Activated naive CD4-positive, alpha-beta T cell treated with anti-CD3 and anti-CD28 coated beads for 36 hours (primary cell): ENCODE data around the gene ARSJ. TPM values are rescaled to one million over a fixed set of nuclear protein-coding genes. Genes with fewer than 3 reads are reported as not detected.
"Not testable (repeated sequence)": the region's sequence is repeated elsewhere in the genome, so short reads cannot be mapped to it uniquely, and the experiment has no call there.

ENCODE experiments used
- CTCF ChIA-PET: fragments of 350-600 bp; sonication (Branson Sonifier 250); formaldehyde crosslinking; loops from one replicate; lab custom pipeline; 2021; ENCODE audit warnings: antibody characterized with exemption; lab: Charles Lee
- DNase-seq: peaks from one replicate; pipeline ENCODE4 v3.0.0-alpha.2; 2020
- H3K27ac Mint-ChIP-seq: one replicate; pipeline ENCODE4 v1.8.0; 2021; ENCODE audit warnings: mild to moderate bottlenecking, mixed read lengths
- H3K27me3 Mint-ChIP-seq: one replicate; pipeline ENCODE4 v1.8.0; 2021; ENCODE audit warnings: low read depth, mixed read lengths
- H3K36me3 Mint-ChIP-seq: one replicate; pipeline ENCODE4 v1.8.0; 2021; ENCODE audit warnings: low read depth, mixed read lengths
- H3K4me1 Mint-ChIP-seq: one replicate; pipeline ENCODE4 v1.8.0; 2021; ENCODE audit warnings: low read depth, mixed read lengths
- H3K4me3 Mint-ChIP-seq: one replicate; pipeline ENCODE4 v1.8.0; 2021; ENCODE audit warnings: mild to moderate bottlenecking, moderate library complexity, mixed read lengths
- H3K9me3 Mint-ChIP-seq: one replicate; pipeline ENCODE4 v1.8.0; 2021; ENCODE audit warnings: mixed read lengths
- intact Hi-C: fragments of 100-400 bp; cut with micrococcal nuclease; formaldehyde crosslinking; loops from one replicate; pipeline ENCODE4 v1.15.1; 2023
- total RNA-seq, 2 experiments: library from RNA; stranded (reverse); gene quantifications; one replicate each; pipeline ENCODE4 v1.2.3, GENCODE V29; 2021

The ARSJ gene
- total RNA-seq, 2 experiments from 2014 or later, result 0.05 to 0.10 TPM

DNA sequence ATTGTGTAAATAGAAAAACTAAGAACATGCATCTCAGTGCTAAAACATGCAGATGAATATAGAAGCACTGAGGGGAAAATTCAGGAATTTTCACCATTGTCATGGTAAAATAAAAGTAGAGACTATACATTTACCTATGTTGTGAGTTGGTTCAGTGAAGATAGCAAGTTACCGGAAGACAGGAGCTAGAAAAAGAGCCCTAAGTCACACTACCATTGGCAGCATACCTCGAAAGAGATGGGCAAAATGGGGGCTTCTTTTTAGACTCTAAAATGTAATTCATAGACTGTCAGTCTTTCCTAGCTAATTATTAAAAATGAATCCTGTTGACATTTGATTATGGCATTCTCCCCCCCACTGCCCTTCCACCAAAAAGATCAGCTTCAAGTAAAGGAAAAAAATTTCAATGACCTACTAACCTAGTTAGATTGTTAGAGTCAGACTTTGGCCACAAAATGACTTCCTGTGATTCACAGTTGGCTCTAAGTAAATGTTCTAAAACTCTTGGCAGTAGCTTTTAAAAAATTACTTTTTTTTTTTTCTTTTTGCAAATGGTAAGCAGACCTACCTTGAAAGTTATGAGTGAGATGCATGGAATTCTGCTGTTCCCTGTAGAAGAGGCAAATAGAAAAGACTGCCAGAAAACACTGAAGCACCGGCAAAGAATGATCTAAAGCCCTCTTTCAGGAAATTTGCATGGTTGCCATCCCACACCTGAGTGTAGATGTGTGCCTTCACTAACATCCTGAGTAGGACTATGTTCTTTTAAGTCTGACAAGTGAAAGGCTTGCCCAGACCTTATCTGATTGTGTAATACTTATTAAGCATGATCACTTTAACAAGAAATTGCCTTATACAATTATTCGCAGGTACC, 26.4 kb upstream of the ARSJ start:
- H3K4me3 Mint-ChIP-seq, result no peak overlapping the region
- H3K27ac Mint-ChIP-seq, result no peak overlapping the region
- no peaks in the 10 kb centered on the region for H3K36me3 Mint-ChIP-seq
- intact Hi-C loops, result no loop called here
- no peaks in the 10 kb centered on the region for H3K27me3 Mint-ChIP-seq
- no peak for DNase-seq
- CTCF ChIA-PET, result interaction anchor here (0.6 kb wide), 1 partner anchor 59 kb away, joined by 4 read pairs; no protein-coding TSS in a partner anchor
- H3K9me3 Mint-ChIP-seq, result peaks cover under 1% of the 10 kb centered on the region
- H3K4me1 Mint-ChIP-seq, result peaks cover 9% of the 10 kb centered on the region

DNA sequence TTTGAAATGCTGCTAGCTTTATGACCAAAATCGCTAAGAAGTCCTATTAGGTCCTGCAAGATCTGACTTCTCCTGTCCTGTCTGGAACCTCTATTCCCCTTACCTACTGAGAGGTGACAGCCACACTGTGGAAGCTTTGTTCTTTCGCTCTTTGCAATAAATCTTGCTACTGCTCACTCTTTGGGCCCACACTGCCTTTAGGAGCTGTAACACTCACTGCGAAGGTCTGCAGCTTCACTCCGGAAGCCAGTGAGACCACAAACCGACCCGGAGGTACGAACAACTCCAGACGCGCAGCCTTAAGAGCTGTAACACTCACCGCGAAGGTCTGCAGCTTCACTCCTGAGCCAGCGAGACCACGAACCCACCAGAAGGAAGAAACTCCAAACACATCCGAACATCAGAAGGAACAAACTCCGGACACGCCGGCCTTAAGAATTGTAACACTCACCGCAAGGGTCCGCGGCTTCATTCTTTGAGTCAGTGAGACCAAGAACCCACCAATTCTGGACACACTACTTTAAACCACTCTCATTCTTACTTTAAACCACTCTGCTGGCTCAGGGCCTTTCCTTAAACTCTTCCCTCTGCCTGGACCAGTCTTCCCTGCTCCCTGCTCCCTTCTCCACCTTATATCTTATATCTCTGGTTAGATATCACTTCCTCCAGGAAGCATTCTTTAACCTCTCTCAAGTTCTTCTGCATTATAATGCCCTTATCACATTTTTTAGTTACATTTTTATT, 25.2 kb upstream of the ARSJ start:
- H3K4me3 Mint-ChIP-seq, result peak overlapping the region; percentile 35
- H3K9me3 Mint-ChIP-seq, intact Hi-C loops, H3K27me3 Mint-ChIP-seq, H3K27ac Mint-ChIP-seq, CTCF ChIA-PET, H3K36me3 Mint-ChIP-seq, H3K4me1 Mint-ChIP-seq: not testable (repeated sequence)
- DNase-seq, result peak; percentile 10

DNA sequence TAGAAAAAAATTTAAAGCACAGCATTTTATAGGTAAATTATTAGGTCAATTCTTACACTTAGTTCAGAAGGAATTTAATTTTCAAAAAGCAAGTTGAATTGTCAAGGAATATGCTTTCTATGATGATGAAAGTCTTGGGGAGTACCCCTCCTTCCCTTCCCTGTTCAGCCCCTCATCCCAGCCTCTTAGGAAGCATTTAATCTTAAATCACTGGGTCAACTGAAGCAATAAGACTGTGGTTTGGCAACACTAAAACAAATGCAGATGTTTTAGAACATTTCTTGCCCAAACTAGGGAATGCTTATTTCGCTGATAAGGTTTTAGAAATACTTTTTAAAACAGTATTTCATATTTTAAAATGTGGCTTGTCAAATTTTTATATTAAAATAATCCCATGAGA, 19.1 kb upstream of the ARSJ start:
- CTCF ChIA-PET, result no interaction called here
- Mint-ChIP-seq H3K9me3 (no peaks in the 10 kb centered on the region), H3K4me3 (no peak overlapping the region), H3K27me3 (no peaks in the 10 kb centered on the region), H3K4me1 (peaks cover 4% of the 10 kb centered on the region), H3K27ac (no peak overlapping the region), H3K36me3 (no peaks in the 10 kb centered on the region)
- DNase-seq, result no peak
- intact Hi-C loops, result no loop called here

DNA sequence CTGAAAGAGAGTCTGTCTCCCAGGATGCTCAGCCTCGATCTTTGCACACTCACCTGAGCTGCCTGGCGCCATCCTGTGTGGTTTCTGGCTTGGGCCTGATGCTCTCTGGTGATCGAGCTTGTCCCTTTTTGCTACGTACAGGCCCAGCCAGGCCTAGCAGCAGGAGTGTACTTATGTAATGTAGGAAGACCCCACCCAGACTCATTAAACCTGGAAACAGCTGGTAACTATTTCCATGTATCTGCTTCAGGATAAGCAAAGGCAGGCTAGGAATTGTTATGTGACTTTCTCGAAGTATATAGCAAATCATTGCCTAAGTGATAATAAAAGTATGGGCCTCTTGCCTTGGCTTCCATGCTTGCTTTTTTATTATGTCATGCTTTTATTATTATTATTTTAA, 18.6 kb upstream of the ARSJ start:
- Mint-ChIP-seq H3K36me3 (no peaks in the 10 kb centered on the region), H3K27me3 (no peaks in the 10 kb centered on the region), H3K27ac (no peak overlapping the region), H3K4me1 (peaks cover 7% of the 10 kb centered on the region), H3K9me3 (no peaks in the 10 kb centered on the region), H3K4me3 (no peak overlapping the region)
- intact Hi-C loops, result no loop called here
- no peak for DNase-seq
- CTCF ChIA-PET, result no interaction called here

DNA sequence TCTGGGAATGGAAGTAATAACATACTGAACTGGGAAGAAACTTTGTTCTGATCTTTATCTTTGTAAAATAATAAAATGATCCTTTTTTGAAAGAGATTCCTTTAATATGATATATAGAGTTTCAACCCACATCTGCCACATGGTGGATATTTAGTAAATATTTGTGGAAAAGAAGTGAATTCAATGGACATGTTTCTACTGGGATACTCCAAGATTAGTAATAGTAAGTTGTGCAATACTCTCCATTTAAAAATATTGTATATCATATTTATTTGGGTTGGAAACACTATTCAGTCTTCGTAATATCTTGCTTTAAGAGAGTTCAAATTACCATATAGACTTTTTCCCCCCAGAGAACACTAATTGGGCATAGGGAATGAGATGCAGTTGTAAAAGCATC, 17.8 kb upstream of the ARSJ start:
- H3K4me1 Mint-ChIP-seq, result peaks cover 7% of the 10 kb centered on the region
- no peak overlapping the region for H3K27ac Mint-ChIP-seq
- H3K9me3 Mint-ChIP-seq, result no peaks in the 10 kb centered on the region
- H3K4me3 Mint-ChIP-seq, result no peak overlapping the region
- intact Hi-C loops, result no loop called here
- no peak for DNase-seq
- no peaks in the 10 kb centered on the region for H3K36me3 Mint-ChIP-seq
- H3K27me3 Mint-ChIP-seq, result no peaks in the 10 kb centered on the region
- CTCF ChIA-PET, result no interaction called here

DNA sequence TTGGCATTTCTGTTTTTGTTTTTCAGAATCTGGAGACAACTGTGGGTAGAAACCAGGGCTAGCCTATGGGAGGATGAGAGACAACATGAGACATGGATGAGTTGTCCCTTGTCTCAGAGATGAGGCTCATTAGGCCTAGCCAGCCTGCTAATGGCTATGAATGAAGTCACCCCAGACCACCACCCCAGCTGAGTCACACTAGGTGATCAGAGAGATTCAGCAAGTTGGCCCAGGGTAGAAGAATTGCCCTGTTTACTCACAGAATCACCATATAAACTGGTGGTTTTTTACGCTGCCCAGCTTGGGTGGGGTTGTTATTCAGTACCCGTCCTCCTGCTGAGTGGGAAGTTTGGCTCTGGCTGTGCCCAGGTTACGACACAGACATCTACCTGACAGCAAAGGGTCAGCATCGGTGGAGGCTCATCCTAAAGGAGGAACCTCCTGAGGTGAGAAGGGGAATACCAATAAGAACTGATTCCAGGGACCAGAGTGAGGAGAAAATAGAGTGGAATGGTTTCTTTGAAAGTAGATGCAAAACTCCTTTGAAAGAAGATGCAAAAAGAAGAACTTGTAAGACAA, 17.2 kb upstream of the ARSJ start:
- intact Hi-C loops, result no loop called here
- Mint-ChIP-seq H3K36me3 (no peaks in the 10 kb centered on the region), H3K4me1 (peaks cover 7% of the 10 kb centered on the region), H3K27me3 (no peaks in the 10 kb centered on the region), H3K27ac (no peak overlapping the region), H3K9me3 (no peaks in the 10 kb centered on the region), H3K4me3 (no peak overlapping the region)
- DNase-seq, result no peak
- CTCF ChIA-PET, result no interaction called here

DNA sequence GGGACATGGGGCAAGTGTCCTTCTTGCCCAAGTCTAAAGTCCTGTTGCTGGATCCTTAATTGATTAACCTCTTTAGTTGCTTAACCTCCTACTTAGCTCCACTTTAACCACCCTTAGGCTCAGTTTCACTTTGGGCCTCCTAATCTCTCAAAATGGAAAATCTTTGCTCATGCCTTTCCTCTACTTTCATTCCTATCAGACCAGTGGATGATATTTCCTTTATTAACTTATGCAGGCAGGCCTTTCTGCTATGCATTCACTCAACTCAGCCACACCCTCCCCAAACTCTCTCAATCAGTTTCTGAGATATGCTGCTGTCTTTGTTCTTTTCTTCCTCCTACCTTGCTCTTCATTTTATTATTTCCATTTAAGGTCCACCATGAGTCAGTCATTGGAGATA, 14.4 kb upstream of the ARSJ start:
- H3K27ac Mint-ChIP-seq, result no peak overlapping the region
- CTCF ChIA-PET, result no interaction called here

DNA sequence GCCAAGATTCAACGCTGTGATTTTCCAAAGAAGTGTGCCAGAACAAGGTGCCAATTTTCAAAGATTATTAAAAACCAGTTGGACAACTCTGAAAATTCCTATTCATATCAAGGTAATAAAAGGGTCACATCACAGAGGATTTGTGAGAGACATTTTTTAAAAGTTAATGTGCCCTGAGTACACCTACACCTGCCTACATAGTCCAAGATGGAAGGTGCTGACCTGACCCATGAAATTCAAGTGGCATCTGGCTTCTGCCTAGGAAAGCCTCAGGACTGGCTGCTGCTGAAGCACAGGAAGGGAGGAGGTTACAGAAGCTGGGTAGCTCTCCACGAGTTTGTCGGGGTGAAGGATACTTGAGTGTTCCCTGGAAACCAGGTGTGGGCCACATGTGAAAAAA, 11.4 kb upstream of the ARSJ start:
- CTCF ChIA-PET, result interaction anchor here (0.6 kb wide), 1 partner anchor 24 kb away, joined by 3 read pairs; no protein-coding TSS in a partner anchor
- peaks cover 2% of the 10 kb centered on the region for H3K9me3 Mint-ChIP-seq
- H3K4me1 Mint-ChIP-seq, result peaks cover 7% of the 10 kb centered on the region
- intact Hi-C loops, result no loop called here
- H3K4me3 Mint-ChIP-seq, result no peak overlapping the region
- no peak overlapping the region for H3K27ac Mint-ChIP-seq
- H3K27me3 Mint-ChIP-seq, result no peaks in the 10 kb centered on the region
- DNase-seq, result no peak
- no peaks in the 10 kb centered on the region for H3K36me3 Mint-ChIP-seq

More for the DNA sequence above, 14.4 kb upstream of the ARSJ start:
- no peak for DNase-seq
- Mint-ChIP-seq H3K4me3 (no peak overlapping the region), H3K4me1 (peaks cover 7% of the 10 kb centered on the region), H3K36me3 (no peaks in the 10 kb centered on the region), H3K9me3 (no peaks in the 10 kb centered on the region), H3K27me3 (no peaks in the 10 kb centered on the region)
- intact Hi-C loops, result no loop called here

DNA sequence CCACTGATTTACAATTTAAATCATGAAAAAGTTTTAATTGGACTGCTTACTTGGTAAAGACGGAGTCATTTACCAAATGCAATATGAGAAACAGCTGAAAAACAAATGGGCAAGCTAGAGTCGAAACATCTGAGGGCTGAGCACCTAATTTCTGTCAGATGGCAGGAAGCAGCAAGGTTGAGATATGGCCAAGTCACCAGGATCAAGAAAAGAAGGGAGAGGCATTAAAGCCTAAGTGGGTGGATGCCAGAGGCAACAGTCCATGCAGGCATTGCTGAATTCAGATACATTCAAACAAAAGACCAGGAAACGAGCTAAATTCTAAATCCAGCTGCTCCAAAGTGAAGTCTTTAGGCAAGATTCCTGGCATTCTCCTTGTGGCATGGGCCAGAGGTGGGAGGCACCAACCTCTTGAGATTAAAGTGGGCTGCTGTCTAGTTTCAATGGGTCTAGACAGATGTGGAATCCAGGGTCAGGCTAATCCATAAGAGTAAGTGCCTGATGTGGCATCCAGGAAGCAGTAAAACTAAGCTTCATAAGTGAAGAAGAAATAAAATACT, 8.0 kb upstream of the ARSJ start:
- H3K9me3 Mint-ChIP-seq, result peaks cover 2% of the 10 kb centered on the region
- no peak overlapping the region for H3K4me3 Mint-ChIP-seq
- no peaks in the 10 kb centered on the region for H3K4me1 Mint-ChIP-seq
- no peak overlapping the region for H3K27ac Mint-ChIP-seq
- no peaks in the 10 kb centered on the region for H3K36me3 Mint-ChIP-seq
- peaks cover 2% of the 10 kb centered on the region for H3K27me3 Mint-ChIP-seq
- CTCF ChIA-PET, result no interaction called here
- no peak for DNase-seq
- intact Hi-C loops, result no loop called here

DNA sequence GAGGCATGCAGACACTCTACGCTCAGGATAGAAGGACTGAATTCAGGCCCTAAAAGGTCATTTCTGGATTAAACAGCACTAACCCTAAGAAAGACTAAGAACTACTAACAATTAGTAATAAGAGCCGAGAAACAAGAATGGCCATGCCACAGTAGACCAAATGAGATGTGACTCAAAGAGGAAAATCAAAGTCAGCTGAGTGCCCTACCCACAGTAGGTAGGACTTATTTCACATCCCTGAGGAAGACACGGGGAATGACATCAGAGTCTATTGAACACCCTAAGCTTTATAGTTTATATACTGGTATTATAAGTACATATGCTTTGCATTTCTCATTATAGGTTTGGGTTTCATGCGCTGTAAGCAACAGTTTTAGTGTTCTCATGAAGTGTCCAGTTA, 2.7 kb upstream of the ARSJ start:
- H3K4me3 Mint-ChIP-seq, result no peak overlapping the region
- peaks cover 35% of the 10 kb centered on the region for H3K27me3 Mint-ChIP-seq
- no peak for DNase-seq
- H3K9me3 Mint-ChIP-seq, result no peaks in the 10 kb centered on the region
- H3K36me3 Mint-ChIP-seq, result no peaks in the 10 kb centered on the region
- CTCF ChIA-PET, result no interaction called here
- H3K27ac Mint-ChIP-seq, result no peak overlapping the region
- intact Hi-C loops, result no loop called here
- H3K4me1 Mint-ChIP-seq, result peaks cover 11% of the 10 kb centered on the region

DNA sequence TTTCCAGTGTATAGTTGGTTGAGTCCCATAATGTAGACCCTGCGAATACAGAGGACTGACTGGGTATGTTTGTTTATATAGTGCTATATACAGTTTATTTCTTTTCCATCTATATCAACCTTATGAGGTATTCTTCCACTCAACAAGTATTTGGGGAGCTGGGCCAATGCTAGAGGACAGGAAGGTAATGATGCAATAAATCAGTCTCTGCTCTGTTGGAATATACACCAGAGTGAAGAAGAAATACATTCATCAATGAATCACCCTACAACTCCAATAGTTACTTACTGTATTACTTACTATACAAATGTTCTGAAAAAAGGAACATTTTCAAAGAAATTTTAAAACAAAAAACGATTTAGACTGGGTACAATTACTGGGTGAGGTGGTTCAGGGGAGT, 2.1 kb upstream of the ARSJ start:
- intact Hi-C loops, result no loop called here
- H3K4me1 Mint-ChIP-seq, result peaks cover 11% of the 10 kb centered on the region
- no peak overlapping the region for H3K27ac Mint-ChIP-seq
- H3K36me3 Mint-ChIP-seq, result no peaks in the 10 kb centered on the region
- CTCF ChIA-PET, result no interaction called here
- peaks cover 35% of the 10 kb centered on the region for H3K27me3 Mint-ChIP-seq
- no peak overlapping the region for H3K4me3 Mint-ChIP-seq
- no peak for DNase-seq
- no peaks in the 10 kb centered on the region for H3K9me3 Mint-ChIP-seq

DNA sequence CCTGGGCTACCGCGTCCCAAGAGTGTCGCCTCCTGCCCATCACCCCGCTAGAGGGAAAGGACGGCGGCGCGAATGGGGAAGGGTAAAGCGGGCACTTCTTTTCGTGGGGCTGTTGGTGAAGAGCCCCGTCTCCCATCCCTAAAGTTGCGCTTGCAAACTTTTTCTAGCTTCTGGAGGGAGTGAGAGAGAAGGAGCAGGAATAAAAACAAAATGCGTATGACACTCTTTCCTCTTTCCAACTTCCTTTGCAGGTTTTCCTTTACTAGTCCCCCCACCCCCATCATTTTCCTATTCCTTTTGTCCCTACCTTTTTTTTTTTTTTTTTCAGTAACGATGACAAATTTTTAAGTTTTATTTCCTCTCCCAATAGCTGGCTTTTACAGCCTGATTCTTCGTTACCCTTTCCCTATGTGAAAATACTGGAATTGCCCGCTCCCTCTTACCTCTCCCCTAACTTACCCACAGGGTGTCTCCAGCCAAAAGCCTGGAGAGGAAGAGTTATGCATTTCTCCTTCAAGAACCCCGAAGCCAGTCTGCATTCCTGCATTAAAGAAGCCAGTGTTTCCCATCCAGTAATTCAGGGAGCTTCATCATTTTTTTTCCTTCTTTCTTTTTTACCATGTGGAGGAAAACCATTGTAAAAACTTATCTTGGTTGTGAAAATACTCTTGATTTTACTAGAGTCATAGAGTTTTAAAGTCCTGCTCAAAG, 613 bp upstream of the ARSJ start:
- CTCF ChIA-PET, result interaction anchor here (1.0 kb wide), 1 partner anchor 97 kb away, joined by 4 read pairs; no protein-coding TSS in a partner anchor
- peaks cover 35% of the 10 kb centered on the region for H3K27me3 Mint-ChIP-seq
- H3K27ac Mint-ChIP-seq, result no peak overlapping the region
- no peaks in the 10 kb centered on the region for H3K9me3 Mint-ChIP-seq
- H3K36me3 Mint-ChIP-seq, result no peaks in the 10 kb centered on the region
- H3K4me1 Mint-ChIP-seq, result peaks cover 11% of the 10 kb centered on the region
- peak overlapping the region; percentile 71 for H3K4me3 Mint-ChIP-seq
- no peak for DNase-seq
- intact Hi-C loops, result no loop called here
